Kidney (tissue), 14 donors: ENCODE results near the gene NEDD9. TPM values are rescaled to one million over a fixed set of nuclear protein-coding genes. Genes with fewer than 3 reads are reported as not detected.

Experiments
- DNase-seq, 5 donors: peaks; one replicate each; pipeline ENCODE4 v3.0.0-alpha.2; 2013 to 2020
- FAIRE-seq: peaks from 2 replicates; lab custom pipeline; 2012; peaks lifted over from hg19 to GRCh38; lab: Jason Lieb, UNC
- H3K27ac ChIP-seq, 2 donors: one replicate each; pipeline ENCODE4 v1.7.0; 2013; ENCODE audit warnings: low read depth in 2 of 2, low read length in 2 of 2, inconsistent platforms in 1 of 2
- H3K27me3 ChIP-seq: one replicate; pipeline ENCODE4 v1.7.1; 2013; ENCODE audit warnings: low read length, inconsistent platforms; ENCODE audit not compliant: control insufficient read depth, insufficient read depth
- H3K36me3 ChIP-seq, 3 donors: one replicate each; pipeline versions ENCODE4 v1.7.0 to v1.7.1; 2013; ENCODE audit warnings: low read length in 3 of 3, control low read depth in 1 of 3, inconsistent platforms in 1 of 3; ENCODE audit not compliant: insufficient read depth in 3 of 3, control insufficient read depth in 2 of 3
- H3K4me1 ChIP-seq, 3 donors: one replicate each; pipeline versions ENCODE4 v1.7.0 to v1.7.1; 2013; ENCODE audit warnings: low read length in 3 of 3, inconsistent platforms in 1 of 3, low read depth in 1 of 3; ENCODE audit not compliant: control insufficient read depth in 2 of 3, insufficient read depth in 2 of 3
- H3K4me3 ChIP-seq, 3 donors: one replicate each; pipeline versions ENCODE4 v1.7.0 to v1.8.1; 2013; ENCODE audit warnings: low read length in 3 of 3, control low read depth in 1 of 3, inconsistent platforms in 1 of 3
- H3K9ac ChIP-seq, 3 donors: one replicate each; pipeline versions ENCODE4 v1.7.0 to v1.7.1; 2013; ENCODE audit warnings: low read length in 3 of 3, control low read depth in 1 of 3, inconsistent platforms in 1 of 3
- H3K9me3 ChIP-seq, 3 donors: one replicate each; pipeline versions ENCODE4 v1.7.0 to v1.7.1; 2013; ENCODE audit warnings: low read length in 3 of 3, control low read depth in 1 of 3, inconsistent platforms in 1 of 3; ENCODE audit not compliant: control insufficient read depth in 2 of 3, insufficient read depth in 1 of 3
- CTCF ChIP-seq: IDR thresholded peaks from 3 replicates; pipeline ENCODE4 v1.5.1; 2012; ENCODE audit warnings: mild to moderate bottlenecking, moderate library complexity, borderline replicate concordance; ENCODE audit not compliant: insufficient read depth; ENCODE audit errors: extremely low read depth
- intact Hi-C: fragments of 100-400 bp; cut with DNase I; formaldehyde crosslinking; loops from one replicate; pipeline ENCODE4 v1.11.1; 2022
- polyA plus RNA-seq: library from polyadenylated mRNA; stranded (reverse); fragments of 350-450 nt; fragmentation: Illumina TruSeq; extraction: RNeasy Lipid Tissue Mini Kit (QIAGEN cat#74804); gene quantifications from one replicate; pipeline ENCODE4 v1.2.3, GENCODE V29; 2014; ENCODE audit warnings: low read depth, low replicate concordance; ENCODE audit not compliant: insufficient read depth
- total RNA-seq: library from RNA; stranded (reverse); fragmentation: NEBNext Ultra II Directional; extraction: Animal tissue kit (Norgen Biotek cat#: 25700); gene quantifications from one replicate; pipeline ENCODE4 v1.2.1, GENCODE V29; 2021
- donor health status: control.
- donor health status: control.
- donor health status: control.
- donor health status: control.
- donor health status: control.
- donor health status: DM: yes; HTN: yes; CAD: no.
- donor health status: Normal renal cell carcinoma (clear cell type).

NEDD9 gene
- total and polyA plus RNA-seq, 2 donors from 2014 or later: 19.2 to 101 TPM

GRCh38 chr6:11196511-11197174 lies 35.8 kb downstream of the NEDD9 start:
- Histone ChIP-seq H3K4me3 (peak overlapping the region in 1 of 3 donors; percentile 19), H3K36me3 (peaks cover 0 to 23% (median 17%) of the 10 kb centered on the region in 3 donors), H3K27ac (peak overlapping the region; percentile 47 to 66), H3K4me1 (peaks cover 9 to 27% (median 25%) of the 10 kb centered on the region in 3 donors), H3K27me3 (no peaks in the 10 kb centered on the region), H3K9me3 (no peaks in the 10 kb centered on the region), H3K9ac (peak overlapping the region in 1 of 3 donors; percentile 17)
- intact Hi-C loops: no loop called here
- FAIRE-seq (no peak), DNase-seq (peak in 2 of 5 donors; percentile 15 to 47)
- TF ChIP-seq CTCF: no peak

- Histone ChIP-seq H3K4me1 (peaks cover 9 to 27% (median 21%) of the 10 kb centered on the region in 3 donors), H3K36me3 (peaks cover 0 to 33% (median 29%) of the 10 kb centered on the region in 3 donors), H3K9me3 (no peaks in the 10 kb centered on the region), H3K27ac (peak overlapping the region in 1 of 2 donors; percentile 56), H3K4me3 (peak overlapping the region in 1 of 3 donors; percentile 1), H3K9ac (no peak overlapping the region), H3K27me3 (no peaks in the 10 kb centered on the region)
- no peak for FAIRE-seq
- intact Hi-C loops: no loop called here
- TF ChIP-seq CTCF: no peak
- peak in 3 of 5 donors; percentile 21 to 79 (median 61) for DNase-seq
These were observed 37.9 kb downstream of the NEDD9 start for GRCh38 chr6:11194356-11195218.

- intact Hi-C loops: no loop called here
- no peak overlapping the region for H3K9ac ChIP-seq
- H3K36me3 ChIP-seq: peaks cover 2 to 41% (median 31%) of the 10 kb centered on the region in 3 donors
- H3K9me3 ChIP-seq: no peaks in the 10 kb centered on the region
- DNase-seq (no peak), FAIRE-seq (no peak)
- peaks cover 6 to 27% (median 18%) of the 10 kb centered on the region in 3 donors for H3K4me1 ChIP-seq
- no peak overlapping the region for H3K4me3 ChIP-seq
- no peak overlapping the region for H3K27ac ChIP-seq
- no peaks in the 10 kb centered on the region for H3K27me3 ChIP-seq
- TF ChIP-seq CTCF: no peak
These were observed 39.0 kb downstream of the NEDD9 start for GRCh38 chr6:11193434-11193833.
